Hepatocyte (in vitro differentiated cells): ENCODE results near the gene PCOLCE2. TPM values are rescaled to one million over a fixed set of nuclear protein-coding genes. Genes with fewer than 3 reads are reported as not detected.

Experiments used
- DNase-seq: peaks from one replicate; pipeline ENCODE4 v3.0.0-alpha.2; 2016; ENCODE audit warnings: low spot score
- H2AFZ ChIP-seq: fragments of 200-600 bp; sonication (generic); 2 replicates; pipeline ENCODE4 v1.6.0; 2016; ENCODE audit warnings: antibody characterized with exemption, mild to moderate bottlenecking
- H3K27ac ChIP-seq: fragments of 200-600 bp; sonication (generic); 2 replicates; pipeline ENCODE4 v1.5.1; 2016; ENCODE audit warnings: mild to moderate bottlenecking
- H3K27me3 ChIP-seq: fragments of 200-600 bp; sonication (generic); 2 replicates; pipeline ENCODE4 v1.6.1; 2016
- H3K36me3 ChIP-seq: fragments of 200-600 bp; sonication (generic); replicated peaks from 2 replicates; pipeline ENCODE4 v1.5.1; 2016; ENCODE audit warnings: low read depth; ENCODE audit not compliant: insufficient read depth
- H3K4me1 ChIP-seq: fragments of 200-600 bp; sonication (generic); 2 replicates; pipeline ENCODE4 v1.5.1; 2016; ENCODE audit warnings: mild to moderate bottlenecking, moderate library complexity; ENCODE audit not compliant: insufficient read depth
- H3K4me2 ChIP-seq: fragments of 200-600 bp; sonication (generic); 2 replicates; pipeline ENCODE4 v1.6.0; 2016
- H3K4me3 ChIP-seq: fragments of 200-600 bp; sonication (generic); 2 replicates; pipeline ENCODE4 v1.5.1; 2016; ENCODE audit warnings: mild to moderate bottlenecking
- H3K79me2 ChIP-seq: fragments of 200-600 bp; sonication (generic); 2 replicates; pipeline ENCODE4 v1.6.0; 2017; ENCODE audit warnings: mild to moderate bottlenecking
- H3K9me2 ChIP-seq: fragments of 200-600 bp; sonication (generic); replicated peaks from 2 replicates; pipeline ENCODE4 v1.6.0; 2017; ENCODE audit warnings: mild to moderate bottlenecking; ENCODE audit not compliant: insufficient read depth
- H3K9me3 ChIP-seq: fragments of 200-600 bp; sonication (generic); 2 replicates; pipeline ENCODE4 v1.5.1; 2016; ENCODE audit warnings: low read depth, mild to moderate bottlenecking
- H4K20me1 ChIP-seq: fragments of 200-600 bp; sonication (generic); 2 replicates; pipeline ENCODE4 v1.6.0; 2016; ENCODE audit warnings: mild to moderate bottlenecking; ENCODE audit not compliant: insufficient read depth, poor library complexity, severe bottlenecking
- EZH2 ChIP-seq: fragments of 200-600 bp; sonication (generic); IDR thresholded peaks from 2 replicates; pipeline ENCODE4 v1.6.1; 2016; ENCODE audit warnings: antibody characterized with exemption, mild to moderate bottlenecking, borderline replicate concordance
- EZH2phosphoT487 ChIP-seq: fragments of 200-600 bp; sonication (generic); IDR thresholded peaks from one replicate; pipeline ENCODE4 v1.6.1; 2018; ENCODE audit warnings: antibody characterized with exemption, mild to moderate bottlenecking, low read depth, moderate library complexity; ENCODE audit not compliant: unreplicated experiment, severe bottlenecking
- WGBS: methylation state at CpG from one replicate; pipeline ENCODE4 v1.1.6; 2016; ENCODE audit warnings: low lambda C conversion rate; ENCODE audit errors: missing lambda C conversion rate; 5-methylcytosine and 5-hydroxymethylcytosine counted together
- polyA plus RNA-seq: library from polyadenylated mRNA; unstranded; fragments of >200 nt; fragmentation: Nextera tagmentation; extraction: Ambion mirVana; gene quantifications from 2 replicates; pipeline ENCODE4 v1.2.1, GENCODE V29; 2016
- total RNA-seq: library from RNA; depleted of rRNA; stranded (reverse); fragments of >200 nt; gene quantifications from 2 replicates; pipeline ENCODE4 v1.2.3, GENCODE V29; 2014
- TF ChIP-seq, protein P1 (sequence below): fragments of 200-600 bp; sonication (generic); IDR thresholded peaks from 2 replicates; pipeline ENCODE4 v1.5.1; 2016; ENCODE audit warnings: antibody characterized with exemption, mild to moderate bottlenecking; ENCODE audit not compliant: poor library complexity

PCOLCE2 gene
- total and polyA plus RNA-seq, 2 experiments from 2014 or later: 9.2 to 10.8 TPM

DNA sequence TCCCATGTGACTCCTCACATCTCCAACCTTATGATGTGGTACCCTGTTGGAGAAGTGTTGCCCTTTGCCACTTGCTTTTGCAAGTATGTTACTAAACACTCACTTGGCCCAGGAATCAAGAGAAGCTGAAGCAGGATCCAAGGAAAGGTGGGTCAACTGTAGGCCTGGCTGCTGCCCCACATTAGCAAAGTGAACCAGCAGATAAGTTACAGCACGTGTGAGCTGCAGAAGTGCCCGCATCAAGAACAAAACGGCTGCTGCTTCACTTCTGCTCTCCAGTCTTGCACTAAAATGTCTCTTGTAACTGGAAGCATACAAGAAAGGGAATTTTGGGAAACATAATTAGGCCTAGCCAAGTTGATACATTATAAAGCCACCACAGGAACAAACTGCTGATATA, 79.6 kb downstream of the PCOLCE2 start:
- no peak overlapping the region for H2AFZ ChIP-seq
- TF ChIP-seq, protein P1, sequence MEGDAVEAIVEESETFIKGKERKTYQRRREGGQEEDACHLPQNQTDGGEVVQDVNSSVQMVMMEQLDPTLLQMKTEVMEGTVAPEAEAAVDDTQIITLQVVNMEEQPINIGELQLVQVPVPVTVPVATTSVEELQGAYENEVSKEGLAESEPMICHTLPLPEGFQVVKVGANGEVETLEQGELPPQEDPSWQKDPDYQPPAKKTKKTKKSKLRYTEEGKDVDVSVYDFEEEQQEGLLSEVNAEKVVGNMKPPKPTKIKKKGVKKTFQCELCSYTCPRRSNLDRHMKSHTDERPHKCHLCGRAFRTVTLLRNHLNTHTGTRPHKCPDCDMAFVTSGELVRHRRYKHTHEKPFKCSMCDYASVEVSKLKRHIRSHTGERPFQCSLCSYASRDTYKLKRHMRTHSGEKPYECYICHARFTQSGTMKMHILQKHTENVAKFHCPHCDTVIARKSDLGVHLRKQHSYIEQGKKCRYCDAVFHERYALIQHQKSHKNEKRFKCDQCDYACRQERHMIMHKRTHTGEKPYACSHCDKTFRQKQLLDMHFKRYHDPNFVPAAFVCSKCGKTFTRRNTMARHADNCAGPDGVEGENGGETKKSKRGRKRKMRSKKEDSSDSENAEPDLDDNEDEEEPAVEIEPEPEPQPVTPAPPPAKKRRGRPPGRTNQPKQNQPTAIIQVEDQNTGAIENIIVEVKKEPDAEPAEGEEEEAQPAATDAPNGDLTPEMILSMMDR: no peak
- TF ChIP-seq EZH2phosphoT487 (no peak), EZH2 (no peak)
- H3K4me2 ChIP-seq: no peak overlapping the region
- H3K27ac ChIP-seq: no peak overlapping the region
- H3K4me3 ChIP-seq: no peak overlapping the region
- H4K20me1 ChIP-seq: no peaks in the 10 kb centered on the region
- no peaks in the 10 kb centered on the region for H3K27me3 ChIP-seq
- DNase-seq: no peak
- no peaks in the 10 kb centered on the region for H3K4me1 ChIP-seq
- no peaks in the 10 kb centered on the region for H3K9me2 ChIP-seq
- WGBS: 90% methylated on average over 3 of the region's 3 CpGs
- no peaks in the 10 kb centered on the region for H3K9me3 ChIP-seq
- H3K36me3 ChIP-seq: no peaks in the 10 kb centered on the region
- H3K79me2 ChIP-seq: no peaks in the 10 kb centered on the region

DNA sequence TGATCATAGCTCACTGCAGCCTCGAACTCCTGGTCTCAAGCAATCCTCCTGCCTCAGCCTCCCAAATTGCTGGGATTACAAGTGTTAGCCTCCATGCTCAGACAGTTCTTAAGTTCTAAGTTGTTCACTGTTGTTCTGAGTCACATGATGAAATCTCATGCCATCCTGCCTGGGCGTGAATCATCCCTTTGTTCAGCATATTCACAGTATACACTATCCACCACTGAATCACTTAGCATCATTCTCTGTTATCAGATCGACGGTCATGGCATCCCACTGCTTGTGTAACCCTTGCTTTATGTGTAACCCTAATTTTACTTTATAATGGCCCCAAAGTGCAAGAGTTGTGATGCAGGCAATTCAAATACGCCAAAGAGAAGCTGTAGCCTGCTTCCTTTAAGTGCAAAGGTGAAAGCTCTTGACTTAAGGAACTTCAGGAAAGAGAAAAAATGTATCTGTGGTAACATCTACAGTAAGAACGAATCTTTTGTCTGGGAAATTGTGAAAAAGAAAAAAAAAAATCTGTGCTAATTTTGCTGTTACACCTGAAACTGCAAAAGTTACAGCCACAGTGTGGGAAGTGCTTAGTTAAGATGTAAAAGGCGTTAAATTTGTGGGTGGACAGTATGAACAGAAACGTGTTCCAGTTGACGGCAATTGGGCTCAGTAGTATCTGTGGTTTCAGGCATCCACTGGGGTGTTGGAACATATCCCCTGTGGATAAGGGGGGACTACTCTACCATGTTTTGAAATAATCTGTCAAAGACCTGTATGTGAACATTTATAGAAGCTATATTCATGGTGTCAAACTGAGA, 80.6 kb downstream of the PCOLCE2 start:
- DNase-seq: no peak
- Histone ChIP-seq H3K36me3 (no peaks in the 10 kb centered on the region), H3K9me3 (no peaks in the 10 kb centered on the region), H3K27ac (no peak overlapping the region), H3K4me3 (no peak overlapping the region), H3K79me2 (no peaks in the 10 kb centered on the region), H4K20me1 (no peaks in the 10 kb centered on the region), H3K9me2 (no peaks in the 10 kb centered on the region), H3K4me2 (no peak overlapping the region), H3K27me3 (no peaks in the 10 kb centered on the region), H2AFZ (no peak overlapping the region), H3K4me1 (no peaks in the 10 kb centered on the region)
- 94% methylated on average over 9 of the region's 9 CpGs for WGBS
- TF ChIP-seq, protein P1: no peak
- TF ChIP-seq EZH2phosphoT487: no peak

DNA sequence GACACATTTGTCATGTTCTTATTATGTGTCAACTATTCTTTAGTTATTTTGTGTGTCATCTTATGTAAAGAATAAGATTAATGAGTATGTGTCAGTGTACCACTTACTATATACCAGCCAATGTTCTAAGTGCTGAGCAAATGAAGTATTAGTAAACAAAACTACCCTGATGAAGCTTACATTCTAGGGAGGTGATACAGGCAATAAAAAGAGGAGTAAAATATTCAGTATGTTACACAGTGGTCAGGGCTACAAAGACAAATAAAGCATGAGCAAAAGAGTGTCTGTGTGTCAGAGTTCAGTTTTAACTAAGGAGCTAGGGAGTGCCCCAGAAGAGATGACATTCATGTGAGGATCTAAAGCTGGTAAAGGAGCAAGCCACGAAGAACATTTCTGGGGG, 86.0 kb downstream of the PCOLCE2 start:
- no peaks in the 10 kb centered on the region for H3K9me3 ChIP-seq
- H3K79me2 ChIP-seq: no peaks in the 10 kb centered on the region
- no peak overlapping the region for H3K4me2 ChIP-seq
- WGBS: 67% methylated on average over 1 of the region's 1 CpG
- no peak for DNase-seq
- H3K27ac ChIP-seq: no peak overlapping the region
- H2AFZ ChIP-seq: no peak overlapping the region
- no peaks in the 10 kb centered on the region for H3K36me3 ChIP-seq
- TF ChIP-seq EZH2: no peak
- TF ChIP-seq EZH2phosphoT487: no peak
- TF ChIP-seq, protein P1: no peak
- no peak overlapping the region for H3K4me3 ChIP-seq
- no peaks in the 10 kb centered on the region for H3K9me2 ChIP-seq
- no peaks in the 10 kb centered on the region for H3K4me1 ChIP-seq
- no peaks in the 10 kb centered on the region for H3K27me3 ChIP-seq
- H4K20me1 ChIP-seq: no peaks in the 10 kb centered on the region
